Limb (tissue), 2 donors: ENCODE results near the gene ZNF154.
"Not testable (repeated sequence)": the region's sequence is repeated elsewhere in the genome, so short reads cannot be mapped to it uniquely, and the experiment has no call there.

ENCODE experiments used
- DNase-seq, 2 donors: peaks; one replicate each; pipeline ENCODE4 v3.0.0-alpha.2; 2016; ENCODE audit errors: extremely low spot score in 2 of 2

Gene ZNF154

DNA sequence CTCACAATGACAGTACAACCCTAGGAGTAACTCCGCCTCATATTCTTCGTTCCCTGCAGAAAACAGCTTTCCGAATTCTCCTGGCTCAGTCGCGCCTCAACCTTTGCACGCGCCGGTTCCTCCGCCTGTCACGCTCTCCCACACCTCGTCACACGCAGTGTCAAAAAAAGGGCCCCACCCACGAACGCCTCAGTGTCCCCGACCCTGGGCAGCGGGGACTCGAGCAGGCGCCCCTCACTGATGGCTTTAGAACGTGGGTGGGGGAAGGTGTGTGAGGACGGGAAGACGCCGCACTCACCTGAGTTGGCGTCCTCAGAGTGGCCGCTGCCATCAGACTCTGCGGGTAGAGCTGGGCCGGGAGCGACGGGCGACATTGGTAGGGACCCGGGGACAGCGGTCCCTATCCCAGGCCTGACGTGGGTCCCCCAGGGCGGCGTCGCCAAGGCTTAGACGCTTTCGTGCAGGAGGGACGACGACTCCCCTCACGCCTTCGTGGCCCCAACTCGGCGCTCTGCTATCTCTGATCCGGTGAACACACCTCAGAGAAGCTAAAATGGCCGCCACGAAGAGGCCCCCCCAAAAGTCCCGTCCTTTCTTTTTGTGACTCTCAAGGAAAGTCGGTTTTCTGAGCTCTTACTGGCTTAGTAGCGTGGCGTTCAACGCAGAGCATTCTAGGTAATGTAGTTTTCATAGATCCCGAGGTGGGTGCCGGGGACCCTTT, at the start of gene ZNF154:
ZNF154 (minus strand) TSS at position 564 of the 721 bp plus-strand sequence; CDS start at position 331, 233 bp downstream.
- peak; percentile 85 to 92 for DNase-seq

DNA sequence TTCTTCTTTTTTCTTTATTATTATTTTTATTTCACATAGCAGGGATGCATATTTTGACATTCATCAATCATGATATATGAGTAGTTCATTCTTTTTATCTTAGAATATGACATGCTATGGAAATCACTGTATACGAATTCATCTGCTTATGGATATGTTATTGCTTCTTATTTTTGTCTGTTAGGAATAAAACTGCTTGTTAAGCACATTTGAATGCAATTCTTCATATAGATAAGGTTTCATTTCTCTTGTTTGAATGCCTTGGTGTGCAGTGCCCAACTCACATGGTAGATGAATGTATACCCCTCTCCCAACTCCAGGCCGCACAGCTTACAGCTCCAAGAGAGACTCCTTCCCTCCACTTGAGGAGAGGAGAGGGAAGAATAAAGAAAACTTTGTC, 48.9 kb upstream of the ZNF154 start:
- DNase-seq = no peak

DNA sequence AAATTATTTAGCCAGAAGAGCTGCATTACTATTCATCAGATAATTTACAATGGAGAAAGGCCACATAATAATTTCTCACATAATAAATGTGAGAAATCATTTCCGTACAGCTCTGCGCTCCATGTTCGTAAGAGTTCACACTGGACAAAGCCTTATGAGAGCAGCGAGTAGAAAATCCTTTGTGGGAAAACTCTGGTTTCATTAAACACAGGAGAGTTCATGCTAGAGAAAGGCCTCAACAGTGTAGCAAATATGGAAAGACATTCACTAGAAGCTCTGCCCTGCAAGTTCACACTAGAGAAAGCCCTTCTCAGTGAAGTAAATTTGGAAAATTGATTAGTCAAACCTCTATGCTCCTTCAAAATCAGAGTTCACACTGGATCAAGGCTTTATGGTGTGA, 46.0 kb upstream of the ZNF154 start:
- no peak for DNase-seq

DNA sequence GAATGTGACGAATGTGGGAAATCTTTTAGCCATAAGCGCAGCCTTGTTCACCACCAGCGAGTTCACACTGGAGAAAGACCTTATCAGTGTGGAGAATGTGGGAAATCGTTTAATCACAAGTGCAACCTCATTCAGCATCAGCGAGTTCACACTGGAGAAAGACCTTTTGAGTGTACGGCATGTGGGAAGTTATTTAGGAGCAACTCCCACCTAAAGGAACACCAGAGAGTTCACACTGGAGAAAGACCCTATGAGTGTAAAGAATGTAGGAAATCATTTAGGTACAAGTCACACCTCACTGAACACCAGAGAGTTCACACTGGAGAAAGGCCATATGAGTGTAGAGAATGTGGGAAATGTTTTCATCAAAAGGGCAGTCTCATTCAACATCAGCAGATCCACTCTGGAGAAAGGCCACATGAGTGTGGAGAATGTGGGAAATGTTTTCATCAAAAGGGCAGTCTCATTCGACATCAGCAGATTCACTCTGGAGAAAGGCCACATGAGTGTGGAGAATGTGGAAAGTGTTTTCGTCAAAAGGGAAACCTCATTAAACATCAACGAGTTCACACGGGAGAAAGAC, 45.2 kb upstream of the ZNF154 start:
- no peak for DNase-seq

DNA sequence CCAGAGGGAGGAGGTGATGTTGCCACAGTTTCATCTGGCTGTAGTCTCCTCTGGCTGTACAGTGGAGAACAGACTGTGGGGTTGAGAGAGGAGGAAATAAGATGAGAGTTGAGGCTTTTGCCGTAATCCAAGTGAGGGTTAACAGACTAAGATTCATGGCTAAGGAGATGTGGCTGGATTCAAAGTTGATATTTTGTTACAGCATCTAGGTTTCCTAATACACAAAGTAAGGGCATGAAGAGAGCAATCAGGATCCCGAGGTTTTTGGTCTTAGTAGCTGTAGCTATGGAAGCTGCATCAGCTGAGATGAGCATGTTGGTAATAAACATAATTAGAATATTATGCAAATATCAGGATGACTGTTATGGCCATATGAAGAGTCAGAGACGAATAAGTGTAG, 39.0 kb upstream of the ZNF154 start:
- no peak for DNase-seq

DNA sequence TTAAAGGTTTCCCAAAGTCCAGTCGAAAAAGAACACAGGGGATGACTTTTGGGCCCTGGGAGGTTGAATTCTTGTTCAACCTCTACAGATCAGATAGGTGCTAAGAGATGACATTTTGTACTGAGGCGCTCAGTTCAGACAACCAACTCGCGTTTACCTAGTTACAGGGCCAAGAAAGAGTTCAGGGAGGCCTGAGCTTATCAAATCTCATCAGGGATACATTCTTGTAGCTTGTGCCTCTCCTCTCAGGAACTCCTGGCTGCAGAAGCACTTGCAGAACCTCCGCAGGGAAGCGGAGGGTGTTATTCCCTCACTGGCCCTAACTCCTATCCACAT, 38.4 kb upstream of the ZNF154 start:
- no peak for DNase-seq

DNA sequence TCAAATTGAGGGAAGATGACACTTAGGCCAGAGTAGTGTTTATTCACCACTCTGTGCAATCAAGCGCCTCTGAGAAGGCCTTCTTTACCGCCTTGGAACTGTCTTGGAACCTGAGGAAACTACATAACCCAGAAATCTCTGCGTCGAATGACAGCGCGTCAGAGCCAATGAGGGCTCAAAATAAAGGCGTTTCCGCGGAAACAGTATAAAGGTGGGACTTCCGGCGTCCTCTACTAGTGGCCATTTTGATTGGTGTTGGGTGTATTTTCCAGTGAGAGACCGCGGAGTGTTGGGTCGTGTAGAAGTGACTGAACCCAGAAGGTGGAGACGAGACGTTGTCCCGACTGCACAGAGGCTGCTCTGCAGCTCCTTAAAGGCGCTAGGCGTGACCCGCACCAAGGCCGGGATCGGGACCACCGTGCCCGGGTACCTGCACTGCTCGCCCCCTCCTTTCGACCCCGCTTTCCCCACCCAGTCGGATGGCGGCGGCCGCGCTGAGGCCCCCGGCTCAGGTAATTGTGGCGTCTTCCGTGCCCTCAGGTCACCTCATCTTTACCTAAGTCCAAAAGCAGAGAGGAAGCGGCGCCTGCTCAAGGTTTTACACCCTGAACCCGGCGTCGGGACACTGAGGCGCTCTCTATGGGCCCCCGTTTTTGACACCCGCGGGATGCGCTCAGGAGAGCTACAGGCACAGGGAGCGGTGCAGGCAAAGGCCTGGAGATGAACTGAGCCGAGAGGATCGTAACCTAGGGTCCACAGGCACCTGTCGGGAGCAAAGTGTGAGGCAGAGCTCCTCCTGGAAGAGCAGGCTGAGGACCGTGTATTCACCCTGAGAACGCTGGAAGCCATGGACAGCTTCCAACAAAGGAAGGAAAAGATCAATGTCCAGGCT, 37.8 kb upstream of the ZNF154 start, which contains the start of gene ZNF776:
ZNF776 (plus strand) TSS at position 236 of the 892 bp plus-strand sequence; CDS start at position 480, 244 bp downstream.
- DNase-seq = peak; percentile 87 to 93

DNA sequence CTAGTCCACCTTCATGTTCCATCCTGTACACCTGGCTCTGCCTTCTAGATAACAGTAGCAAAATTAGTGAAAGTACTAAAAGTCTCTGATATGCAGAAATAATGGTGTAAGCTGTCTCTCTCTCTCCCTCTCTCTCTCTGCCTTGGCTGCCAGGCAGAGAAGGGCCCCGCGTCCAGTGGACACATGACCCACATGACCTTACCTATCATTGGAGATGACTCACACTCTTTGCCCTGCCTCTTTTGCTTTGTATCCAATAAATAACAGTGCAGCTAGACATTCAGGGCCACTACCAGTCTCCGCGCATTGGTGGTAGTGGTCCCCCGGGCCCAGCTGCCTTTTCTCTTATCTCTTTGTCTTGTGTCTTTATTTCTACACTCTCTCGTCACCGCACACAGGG, 29.8 kb upstream of the ZNF154 start:
- not testable (repeated sequence) for DNase-seq

DNA sequence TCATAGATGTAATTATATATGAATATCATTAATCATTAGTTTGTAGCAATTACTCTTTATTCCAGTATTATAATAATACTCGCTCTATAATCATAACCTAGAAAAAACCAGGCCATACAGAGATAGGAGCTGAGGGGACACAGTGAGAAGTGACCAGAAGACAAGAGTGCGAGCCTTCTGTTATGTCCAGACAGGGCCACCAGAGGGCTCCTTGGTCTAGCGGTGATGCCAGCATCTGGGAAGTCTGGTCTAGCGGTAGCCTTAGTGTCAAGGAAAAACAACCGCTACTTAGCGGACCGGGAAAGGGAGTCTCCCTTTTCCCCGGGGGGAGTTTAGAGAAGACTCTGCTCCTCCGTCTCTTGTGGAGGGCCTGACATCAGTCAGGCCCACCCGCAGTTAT, 29.3 kb upstream of the ZNF154 start:
- DNase-seq = peak; percentile 29 to 43

DNA sequence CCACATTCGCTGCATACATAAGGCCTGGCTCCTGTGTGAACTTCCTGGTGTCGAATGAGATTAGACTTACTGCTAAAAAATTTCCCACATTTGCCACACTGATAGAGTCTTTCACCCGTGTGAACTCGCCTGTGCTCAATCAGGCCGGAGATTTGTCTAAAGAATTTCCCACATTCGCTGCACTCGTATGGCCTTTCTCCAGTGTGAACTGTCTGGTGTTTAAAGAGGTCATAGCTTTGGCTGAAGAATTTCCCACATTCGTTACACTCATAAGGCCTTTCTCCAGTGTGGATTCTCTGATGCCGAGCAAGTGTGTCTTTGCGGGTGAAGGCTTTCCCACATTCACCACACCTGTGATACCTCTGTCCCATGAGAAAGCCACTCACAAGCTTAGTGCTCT, 11.9 kb upstream of the ZNF154 start:
- DNase-seq = no peak

DNA sequence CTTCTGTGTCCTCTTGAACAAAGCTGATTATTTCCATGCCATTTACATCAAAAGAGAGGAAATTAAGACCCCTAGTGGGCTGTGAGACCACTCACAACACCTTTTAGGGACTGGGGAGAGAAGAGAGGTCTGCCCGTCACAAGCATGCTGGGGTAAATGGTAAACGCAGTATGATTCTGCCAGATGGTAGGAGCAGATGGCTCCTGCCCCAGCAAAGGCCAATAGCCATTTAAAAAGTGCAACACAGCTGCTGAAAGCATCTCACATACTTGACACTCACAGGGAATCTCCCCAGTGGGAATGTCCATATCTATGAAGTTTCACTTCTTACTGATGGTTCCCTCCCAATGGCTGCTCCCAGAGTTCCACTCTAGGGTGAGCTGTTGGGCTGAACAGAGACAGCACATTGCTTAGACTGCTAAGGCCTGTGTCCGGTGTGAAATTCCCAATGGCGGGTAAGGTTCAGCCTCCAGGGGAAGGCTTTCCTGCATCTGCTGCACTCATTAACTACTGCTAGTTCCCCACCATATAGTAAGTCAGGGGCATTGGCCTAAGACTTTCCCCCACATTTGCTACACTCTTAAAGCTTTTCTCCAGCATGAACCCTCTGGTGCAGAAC, 11.0 kb upstream of the ZNF154 start:
- no peak for DNase-seq

DNA sequence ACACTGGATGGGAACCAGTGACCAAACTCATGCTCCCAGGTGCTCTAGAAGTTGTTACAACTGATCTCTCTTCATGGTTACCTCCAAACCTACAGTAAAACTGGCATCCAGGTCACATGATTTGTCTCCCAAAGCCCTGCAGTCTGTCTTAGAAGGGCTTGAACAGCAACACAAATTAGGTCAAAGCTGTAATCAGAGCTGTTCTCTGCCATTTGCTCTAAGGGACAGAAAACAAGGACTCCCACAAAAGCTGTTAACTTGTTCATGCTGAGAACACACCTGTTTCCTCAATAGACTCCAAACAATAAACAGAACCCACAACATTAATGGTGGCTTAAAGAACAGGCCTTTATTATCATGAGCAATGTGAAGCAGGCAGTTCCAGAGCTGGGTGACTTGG, 10.4 kb upstream of the ZNF154 start:
- DNase-seq = no peak

DNA sequence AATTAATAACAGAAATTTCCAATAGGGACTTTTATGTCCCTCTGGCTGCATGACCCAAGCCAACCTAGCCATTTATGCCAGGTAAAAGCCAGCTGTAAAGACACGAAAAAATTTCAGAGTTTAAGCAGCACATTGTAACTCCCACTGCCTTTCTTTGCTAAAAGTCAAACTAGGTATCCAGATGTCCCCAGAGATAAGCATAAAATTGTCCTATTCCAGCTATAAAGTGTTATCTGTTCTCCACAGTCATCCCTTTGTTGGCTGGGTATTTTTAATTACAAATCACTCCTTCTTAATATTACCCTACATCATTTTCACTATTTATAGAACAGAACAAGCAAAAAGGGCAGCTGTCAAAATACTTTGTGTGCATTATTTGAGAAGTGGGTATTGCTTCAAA, 3.2 kb upstream of the ZNF154 start:
- DNase-seq = no peak

DNA sequence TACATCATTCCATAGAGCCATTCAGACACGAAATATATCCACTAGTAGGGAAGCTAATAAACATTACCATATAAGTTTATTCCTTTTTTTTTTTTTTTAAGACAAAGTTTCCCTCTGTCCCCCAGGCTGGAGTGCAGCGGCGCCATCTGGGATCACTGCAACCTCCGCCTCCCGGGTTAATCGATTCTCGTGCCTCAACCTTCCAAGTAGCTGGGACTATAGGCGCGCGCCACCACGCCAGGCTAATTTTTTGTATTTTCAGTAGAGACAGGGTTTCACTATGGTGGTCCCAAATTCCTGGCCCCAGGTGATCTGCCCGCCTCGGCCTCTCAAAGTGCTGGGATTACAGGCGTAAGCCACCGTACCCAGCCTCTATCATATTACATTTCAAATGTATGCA, 612 bp upstream of the ZNF154 start:
- DNase-seq = no peak

DNA sequence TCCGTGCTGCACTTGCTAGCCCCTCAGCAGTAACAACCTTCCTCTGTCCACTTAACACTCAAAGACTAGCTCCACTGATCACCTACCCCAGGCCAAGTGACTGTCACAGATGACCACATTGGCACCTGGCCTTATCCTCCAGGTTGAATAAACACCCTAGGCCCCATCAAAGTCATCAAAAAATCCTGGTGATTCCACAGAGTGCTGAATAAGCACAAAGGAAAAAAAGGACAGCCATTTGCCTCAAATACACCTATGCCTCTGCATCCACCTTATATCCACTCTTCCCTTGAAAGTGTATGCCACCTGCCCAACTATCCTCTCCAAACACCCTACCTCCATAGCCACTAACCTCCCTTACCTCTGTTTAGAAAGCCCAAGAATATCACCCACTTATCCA, 2.7 kb downstream of the ZNF154 start:
- no peak for DNase-seq

DNA sequence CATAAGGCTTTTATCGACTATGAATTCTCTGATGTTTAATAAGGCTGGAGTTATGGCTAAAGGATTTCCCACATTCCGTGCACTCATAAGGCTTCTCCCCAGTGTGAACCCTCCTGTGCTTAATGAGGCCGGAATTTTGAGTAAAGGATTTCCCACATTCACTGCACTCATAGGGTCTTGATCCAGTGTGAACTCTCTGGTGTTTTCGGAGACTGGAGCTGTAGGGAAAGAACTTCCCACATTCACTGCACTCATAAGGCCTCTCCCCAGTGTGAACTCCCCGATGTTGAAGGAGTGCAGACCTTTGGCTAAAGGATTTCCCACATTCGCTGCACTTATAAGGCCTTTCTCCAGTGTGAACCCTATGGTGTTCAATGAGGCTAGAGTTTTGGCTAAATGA, 7.4 kb downstream of the ZNF154 start:
- DNase-seq = no peak

DNA sequence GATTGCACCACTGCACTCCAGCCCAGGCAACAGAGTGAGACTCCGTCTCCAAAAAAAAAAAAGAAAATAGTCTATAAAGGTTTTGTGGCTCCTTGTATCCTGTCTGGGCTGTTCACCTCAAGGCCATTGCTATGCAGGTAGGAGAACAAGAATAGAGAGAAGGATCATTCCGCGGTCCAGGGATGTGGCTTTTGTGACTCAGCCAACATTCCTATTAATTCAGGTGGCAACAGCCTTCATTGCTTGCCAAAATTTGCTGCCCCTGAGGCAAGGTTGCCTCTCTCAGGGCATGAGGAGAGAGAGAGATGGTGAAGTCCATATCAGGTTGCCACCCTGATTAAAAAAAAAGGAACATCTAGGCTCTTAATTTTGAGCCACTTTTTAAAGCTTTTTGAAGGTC, 19.3 kb downstream of the ZNF154 start:
- DNase-seq = no peak

DNA sequence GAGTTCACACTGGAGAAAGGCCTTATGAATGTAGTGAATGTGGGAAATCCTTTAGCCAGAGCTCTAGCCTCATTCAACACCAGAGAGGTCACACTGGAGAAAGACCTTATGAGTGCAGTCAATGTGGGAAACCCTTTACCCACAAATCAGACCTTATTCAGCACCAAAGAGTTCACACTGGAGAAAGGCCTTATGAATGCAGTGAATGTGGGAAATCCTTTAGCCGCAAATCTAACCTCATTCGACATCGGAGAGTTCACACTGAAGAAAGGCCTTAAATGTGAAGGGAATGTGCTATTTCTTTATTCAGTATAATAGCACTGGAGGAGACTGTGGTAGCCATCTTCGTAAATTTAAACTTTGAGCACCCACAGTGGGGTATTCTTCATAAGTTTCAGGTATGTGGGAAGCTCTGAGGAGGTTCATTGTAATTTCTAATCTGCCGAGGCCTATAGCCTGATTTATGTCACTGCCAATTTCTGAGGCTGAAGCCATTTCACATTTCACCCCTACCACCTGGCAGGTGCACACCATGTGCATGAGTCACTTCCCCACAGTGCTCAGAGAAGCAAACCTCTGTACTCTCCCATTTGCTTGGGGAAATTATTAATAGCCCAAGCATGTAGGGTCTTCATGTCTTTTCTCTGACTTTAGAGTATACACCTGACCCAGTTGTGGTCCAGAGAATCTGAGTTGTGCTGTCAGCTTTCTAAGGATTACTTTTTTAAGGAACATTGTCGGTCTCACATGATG, 20.8 kb downstream of the ZNF154 start:
- DNase-seq = no peak

DNA sequence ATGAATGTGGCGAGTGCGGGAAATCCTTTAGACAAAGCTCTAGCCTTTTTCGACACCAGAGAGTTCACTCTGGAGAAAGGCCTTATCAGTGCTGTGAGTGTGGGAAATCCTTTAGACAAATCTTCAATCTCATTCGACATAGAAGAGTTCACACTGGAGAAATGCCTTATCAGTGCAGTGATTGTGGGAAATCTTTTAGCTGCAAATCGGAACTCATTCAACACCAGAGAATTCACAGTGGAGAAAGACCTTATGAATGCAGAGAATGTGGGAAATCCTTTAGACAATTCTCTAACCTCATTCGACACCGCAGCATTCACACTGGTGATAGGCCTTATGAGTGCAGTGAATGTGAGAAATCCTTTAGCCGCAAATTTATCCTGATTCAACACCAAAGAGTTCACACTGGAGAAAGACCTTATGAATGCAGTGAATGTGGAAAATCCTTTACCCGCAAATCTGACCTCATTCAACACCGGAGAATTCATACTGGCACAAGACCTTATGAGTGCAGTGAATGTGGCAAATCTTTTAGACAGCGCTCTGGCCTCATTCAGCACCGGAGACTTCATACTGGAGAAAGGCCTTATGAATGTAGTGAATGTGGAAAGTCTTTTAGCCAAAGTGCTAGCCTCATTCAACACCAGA, 21.5 kb downstream of the ZNF154 start:
- no peak for DNase-seq

DNA sequence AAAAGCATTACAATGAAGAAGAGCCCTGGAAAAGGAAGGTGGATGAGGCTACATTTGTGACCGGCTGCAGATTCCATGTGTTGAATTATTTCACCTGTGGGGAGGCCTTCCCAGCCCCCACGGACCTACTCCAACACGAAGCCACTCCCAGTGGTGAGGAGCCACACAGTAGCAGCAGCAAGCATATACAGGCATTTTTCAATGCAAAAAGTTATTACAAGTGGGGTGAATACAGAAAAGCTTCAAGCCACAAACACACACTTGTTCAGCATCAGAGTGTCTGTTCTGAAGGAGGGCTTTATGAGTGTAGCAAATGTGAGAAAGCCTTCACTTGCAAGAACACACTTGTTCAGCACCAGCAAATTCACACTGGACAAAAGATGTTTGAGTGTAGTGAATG, 22.3 kb downstream of the ZNF154 start:
- no peak for DNase-seq
